Activated effector memory CD4-positive, alpha-beta T cell treated with anti-CD3 and anti-CD28 coated beads, Interleukin-2, amount 50 U/mL, for 16 hours (primary cell): ENCODE data around the gene DHFR.

Experiments
- DNase-seq: peaks from one replicate; pipeline ENCODE4 v3.0.0-alpha.2; 2020

DHFR gene

GRCh38 chr5:80653502-80653901, 1.3 kb downstream of the DHFR start:
- DNase-seq, result no peak

GRCh38 chr5:80646926-80647325, 7.9 kb downstream of the DHFR start:
- DNase-seq, result no peak

- DNase-seq, result no peak
These were observed 9.9 kb downstream of the DHFR start for GRCh38 chr5:80644900-80645299.

GRCh38 chr5:80641353-80641752, 13.4 kb downstream of the DHFR start:
- no peak for DNase-seq

- no peak for DNase-seq
These were observed 20.6 kb downstream of the DHFR start for GRCh38 chr5:80634193-80634592.

GRCh38 chr5:80632700-80633099, 22.1 kb downstream of the DHFR start:
- no peak for DNase-seq

GRCh38 chr5:80631278-80632259, 23.2 kb downstream of the DHFR start:
- DNase-seq, result no peak

- DNase-seq, result no peak
These were observed 25.5 kb downstream of the DHFR start for GRCh38 chr5:80629281-80629680.

- no peak for DNase-seq
These were observed 29.6 kb downstream of the DHFR start for GRCh38 chr5:80625230-80625629.

GRCh38 chr5:80623999-80624398, 30.8 kb downstream of the DHFR start:
- no peak for DNase-seq

GRCh38 chr5:80622756-80623155, 32.0 kb downstream of the DHFR start:
- no peak for DNase-seq

GRCh38 chr5:80620211-80620610, 34.6 kb downstream of the DHFR start:
- DNase-seq, result no peak

GRCh38 chr5:80619086-80619485, 35.7 kb downstream of the DHFR start:
- DNase-seq, result no peak

- no peak for DNase-seq
These were observed 36.3 kb downstream of the DHFR start for GRCh38 chr5:80618438-80618837.

GRCh38 chr5:80615266-80615914, 39.4 kb downstream of the DHFR start:
- DNase-seq, result no peak

- DNase-seq, result no peak
These were observed 45.1 kb downstream of the DHFR start for GRCh38 chr5:80609692-80610091.

GRCh38 chr5:80608731-80609130, 46.1 kb downstream of the DHFR start:
- no peak for DNase-seq

GRCh38 chr5:80607832-80608231, 47.0 kb downstream of the DHFR start:
- no peak for DNase-seq

GRCh38 chr5:80607343-80607742, 47.4 kb downstream of the DHFR start:
- no peak for DNase-seq

GRCh38 chr5:80600943-80601693, 53.7 kb downstream of the DHFR start:
- no peak for DNase-seq

GRCh38 chr5:80597500-80597899, 57.3 kb downstream of the DHFR start:
- no peak for DNase-seq

GRCh38 chr5:80594810-80595209, 60.0 kb downstream of the DHFR start:
- no peak for DNase-seq

GRCh38 chr5:80592761-80593160, 62.0 kb downstream of the DHFR start:
- no peak for DNase-seq

GRCh38 chr5:80592105-80592504, 62.7 kb downstream of the DHFR start:
- DNase-seq, result no peak
